Fibroblast of skin of left quadriceps (primary cell): ENCODE data around the gene GABRB1.
A peak's percentile ranks its signal among the peaks of the same experiment; 100 is the strongest.

Source experiments
- DNase-seq, 2 experiments: peaks; one replicate each; pipeline ENCODE4 v3.0.0-alpha.2; 2013; ENCODE audit warnings: low read depth in 2 of 2

The GABRB1 gene

GRCh38 chr4:47049347-47049746, 18.0 kb downstream of the GABRB1 start:
- no peak for DNase-seq

- no peak for DNase-seq
These were observed 19.7 kb downstream of the GABRB1 start for GRCh38 chr4:47050761-47051725.

- no peak for DNase-seq
These were observed 22.1 kb downstream of the GABRB1 start for GRCh38 chr4:47053485-47053884.

GRCh38 chr4:47054130-47054529, 22.8 kb downstream of the GABRB1 start:
- no peak for DNase-seq

GRCh38 chr4:47057991-47058390, 26.6 kb downstream of the GABRB1 start:
- DNase-seq = no peak

GRCh38 chr4:47060561-47060960, 29.2 kb downstream of the GABRB1 start:
- DNase-seq = no peak

GRCh38 chr4:47061435-47061834, 30.1 kb downstream of the GABRB1 start:
- peak in 1 of 2 experiments; percentile 17 for DNase-seq

GRCh38 chr4:47065051-47065481, 33.7 kb downstream of the GABRB1 start:
- DNase-seq = no peak

- DNase-seq = no peak
These were observed 37.6 kb downstream of the GABRB1 start for GRCh38 chr4:47068986-47069385.

GRCh38 chr4:47071901-47072341, 40.6 kb downstream of the GABRB1 start:
- peak; percentile 63 to 64 for DNase-seq

- DNase-seq = no peak
These were observed 42.3 kb downstream of the GABRB1 start for GRCh38 chr4:47073647-47074046.

- DNase-seq = peak in 1 of 2 experiments; percentile 3
These were observed 43.4 kb downstream of the GABRB1 start for GRCh38 chr4:47074816-47075215.

GRCh38 chr4:47075262-47075661, 43.9 kb downstream of the GABRB1 start:
- DNase-seq = no peak

GRCh38 chr4:47075919-47076318, 44.6 kb downstream of the GABRB1 start:
- DNase-seq = no peak

GRCh38 chr4:47084111-47084510, 52.7 kb downstream of the GABRB1 start:
- no peak for DNase-seq

GRCh38 chr4:47084795-47085194, 53.4 kb downstream of the GABRB1 start:
- no peak for DNase-seq

GRCh38 chr4:47088298-47088697, 56.9 kb downstream of the GABRB1 start:
- no peak for DNase-seq

- DNase-seq = no peak
These were observed 64.5 kb downstream of the GABRB1 start for GRCh38 chr4:47095884-47096283.

- no peak for DNase-seq
These were observed 70.1 kb downstream of the GABRB1 start for GRCh38 chr4:47101453-47101852.

- no peak for DNase-seq
These were observed 73.6 kb downstream of the GABRB1 start for GRCh38 chr4:47104986-47105385.

GRCh38 chr4:47106561-47106960, 75.2 kb downstream of the GABRB1 start:
- peak in 1 of 2 experiments; percentile 9 for DNase-seq

- DNase-seq = no peak
These were observed 78.0 kb downstream of the GABRB1 start for GRCh38 chr4:47109379-47109778.

GRCh38 chr4:47110546-47111132, 79.3 kb downstream of the GABRB1 start:
- no peak for DNase-seq
